ENCODE measurements around the gene TMEM202.
"Not testable (repeated sequence)": the region's sequence is repeated elsewhere in the genome, so short reads cannot be mapped to it uniquely, and the experiment has no call there.

DNA sequence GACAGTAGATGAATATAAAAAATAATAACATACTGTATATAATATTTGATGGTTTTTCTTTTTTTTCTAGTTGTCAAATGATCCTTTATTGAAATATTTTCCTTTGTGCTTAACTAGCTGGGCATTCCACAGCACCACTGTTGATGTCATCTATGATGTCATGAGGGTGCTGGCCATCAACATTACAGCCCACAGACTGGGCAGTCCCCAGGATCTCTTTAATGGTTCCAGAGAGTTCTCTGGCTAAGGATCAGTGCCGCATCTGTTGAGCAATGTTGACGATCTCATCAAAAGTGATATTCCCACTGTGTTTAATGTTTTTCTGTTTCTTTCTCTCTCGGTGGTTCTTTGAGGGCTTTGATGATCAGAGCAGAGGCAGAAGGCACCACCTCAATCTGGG lies 19.0 kb upstream of the TMEM202 start:
- not testable (repeated sequence) for TF ChIP-seq EZH2 (IDR thresholded peaks at IDR 0.05; ENCODE audit: borderline replicate concordance, insufficient read depth, low read depth, low read length, poor library complexity, severe bottlenecking)
- TF ChIP-seq, protein P1, sequence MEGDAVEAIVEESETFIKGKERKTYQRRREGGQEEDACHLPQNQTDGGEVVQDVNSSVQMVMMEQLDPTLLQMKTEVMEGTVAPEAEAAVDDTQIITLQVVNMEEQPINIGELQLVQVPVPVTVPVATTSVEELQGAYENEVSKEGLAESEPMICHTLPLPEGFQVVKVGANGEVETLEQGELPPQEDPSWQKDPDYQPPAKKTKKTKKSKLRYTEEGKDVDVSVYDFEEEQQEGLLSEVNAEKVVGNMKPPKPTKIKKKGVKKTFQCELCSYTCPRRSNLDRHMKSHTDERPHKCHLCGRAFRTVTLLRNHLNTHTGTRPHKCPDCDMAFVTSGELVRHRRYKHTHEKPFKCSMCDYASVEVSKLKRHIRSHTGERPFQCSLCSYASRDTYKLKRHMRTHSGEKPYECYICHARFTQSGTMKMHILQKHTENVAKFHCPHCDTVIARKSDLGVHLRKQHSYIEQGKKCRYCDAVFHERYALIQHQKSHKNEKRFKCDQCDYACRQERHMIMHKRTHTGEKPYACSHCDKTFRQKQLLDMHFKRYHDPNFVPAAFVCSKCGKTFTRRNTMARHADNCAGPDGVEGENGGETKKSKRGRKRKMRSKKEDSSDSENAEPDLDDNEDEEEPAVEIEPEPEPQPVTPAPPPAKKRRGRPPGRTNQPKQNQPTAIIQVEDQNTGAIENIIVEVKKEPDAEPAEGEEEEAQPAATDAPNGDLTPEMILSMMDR (IDR thresholded peaks at IDR 0.05) = not testable (repeated sequence)

All from B cell (primary cell).